GM18498 (cell line): Measurements from ENCODE around the gene POR.

Experiments
- ATAC-seq: cut with Tn5 transposase; IDR thresholded peaks from one replicate; pipeline ENCODE4 v1.9.1; 2021; ENCODE audit warnings: mild to moderate bottlenecking, moderate library complexity; ENCODE audit not compliant: unreplicated experiment

Gene POR

DNA sequence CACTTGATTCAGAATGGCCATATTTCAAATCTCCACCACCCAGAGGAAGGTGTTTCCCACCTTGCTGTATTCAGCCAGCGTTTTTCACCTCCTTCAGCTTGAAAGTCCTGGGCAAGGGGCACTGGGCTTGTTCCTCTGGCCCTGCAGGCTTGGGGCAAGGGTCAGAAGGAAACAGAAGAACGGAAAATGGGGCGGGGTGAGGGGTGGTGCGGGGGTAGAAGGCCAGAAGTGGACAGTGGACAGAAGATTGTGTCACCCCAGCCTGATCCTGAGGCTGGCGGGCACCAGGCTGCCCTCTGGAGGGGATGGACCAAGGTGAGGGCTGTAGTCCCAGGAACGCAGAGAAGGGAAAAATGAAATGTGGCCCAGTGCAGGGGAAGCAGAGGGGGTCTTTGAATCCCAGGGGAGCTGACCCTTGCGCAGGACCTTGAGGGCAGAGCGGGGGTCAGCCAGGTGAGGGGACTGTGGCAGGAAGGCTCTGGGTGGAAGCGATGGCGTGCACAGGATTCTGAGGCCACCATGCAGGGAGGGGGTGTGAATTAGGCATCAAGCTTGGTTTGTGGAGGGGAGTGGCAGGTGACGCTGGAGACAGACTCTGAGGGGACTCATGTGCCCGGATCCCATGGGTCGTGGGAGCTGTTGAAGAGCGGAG, 56.5 kb downstream of the POR start:
- ATAC-seq, result no peak

DNA sequence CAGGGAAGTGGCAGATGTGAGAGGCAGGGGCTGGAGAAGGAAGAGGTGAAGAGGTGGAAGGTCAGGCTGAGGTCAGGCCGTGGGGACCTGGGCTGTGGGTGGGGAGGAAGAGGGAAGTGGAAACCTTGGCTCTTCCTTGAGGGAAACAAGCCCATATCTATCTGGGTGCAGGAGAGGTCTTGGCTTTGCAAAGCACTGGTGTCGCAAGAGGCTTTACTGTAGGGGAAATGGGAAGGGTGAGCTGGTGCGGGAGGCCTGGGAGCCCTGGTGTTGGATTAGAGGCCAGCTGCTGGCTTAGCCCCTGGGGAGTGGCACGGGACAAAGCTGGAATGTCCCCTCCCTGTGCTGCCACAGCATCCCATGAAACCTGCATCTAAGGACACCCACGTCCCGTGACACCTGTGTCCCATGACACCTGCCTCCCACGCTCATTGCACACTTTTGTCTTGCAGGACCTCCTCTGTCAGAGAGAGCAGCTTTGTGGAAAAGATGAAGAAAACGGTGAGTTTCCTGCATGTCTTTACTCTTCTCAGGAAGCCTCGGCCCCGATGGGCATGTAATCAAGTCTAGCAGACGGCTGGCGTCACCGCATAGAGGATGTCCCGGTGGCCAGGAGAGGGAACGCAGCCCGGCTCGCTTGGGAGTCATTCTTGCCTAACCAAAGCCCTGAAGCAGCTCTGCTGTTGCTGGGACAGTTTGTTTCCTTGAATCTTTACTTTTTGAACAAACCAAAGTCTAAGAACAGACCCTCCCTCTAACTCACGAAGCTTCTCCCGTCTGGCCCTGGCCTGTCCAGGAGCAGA, 57.2 kb downstream of the POR start:
- ATAC-seq, result no peak

DNA sequence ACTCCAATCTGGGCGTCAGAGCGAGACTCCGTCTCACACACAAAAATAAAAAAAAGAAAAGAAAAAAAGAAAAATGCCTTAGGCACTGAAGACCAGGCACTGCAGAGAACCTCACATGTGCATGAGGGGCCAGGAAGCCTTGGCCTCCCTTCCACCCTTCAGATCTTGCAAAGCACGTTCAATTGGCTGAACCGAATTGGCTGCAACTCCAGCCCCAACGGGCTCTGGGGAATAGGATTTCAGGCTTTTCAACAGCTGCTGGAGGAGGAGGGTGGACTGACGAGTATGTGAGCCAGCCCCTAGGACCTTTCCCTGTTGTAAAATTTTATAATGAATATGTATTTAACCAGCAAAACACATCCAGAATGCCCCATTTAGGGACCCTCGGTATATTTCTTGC, 62.8 kb downstream of the POR start:
- no peak for ATAC-seq

DNA sequence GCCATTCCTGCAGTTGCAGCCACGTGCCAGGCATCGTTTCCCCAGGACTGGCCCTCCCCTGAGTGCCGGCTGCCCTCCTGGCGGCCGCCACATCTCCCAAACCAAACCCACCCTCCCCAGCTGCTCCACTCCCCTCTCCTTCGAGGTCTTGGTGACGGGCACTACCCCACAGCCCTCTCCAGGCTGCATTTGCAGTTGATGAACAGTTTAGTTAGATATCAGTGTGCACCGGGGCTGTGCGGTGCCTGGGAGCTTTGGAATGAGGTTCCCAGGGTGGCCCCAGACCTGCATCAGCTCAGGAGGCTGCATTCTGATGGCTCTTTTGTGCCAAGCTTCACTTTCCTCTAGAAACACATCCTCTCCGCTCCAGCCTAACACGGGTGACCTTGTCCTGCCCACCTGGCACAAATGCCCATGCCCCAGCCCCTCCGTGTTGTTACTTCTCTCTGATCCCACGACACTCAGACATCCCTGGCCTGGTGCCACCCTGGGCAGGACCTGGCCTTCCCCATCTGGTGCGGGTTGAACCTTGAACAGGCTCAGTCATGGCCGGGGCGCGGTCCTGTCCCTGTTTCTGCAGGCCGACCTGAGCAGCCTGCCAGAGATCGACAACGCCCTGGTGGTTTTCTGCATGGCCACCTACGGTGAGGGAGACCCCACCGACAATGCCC, 64.9 kb downstream of the POR start:
- ATAC-seq, result no peak

DNA sequence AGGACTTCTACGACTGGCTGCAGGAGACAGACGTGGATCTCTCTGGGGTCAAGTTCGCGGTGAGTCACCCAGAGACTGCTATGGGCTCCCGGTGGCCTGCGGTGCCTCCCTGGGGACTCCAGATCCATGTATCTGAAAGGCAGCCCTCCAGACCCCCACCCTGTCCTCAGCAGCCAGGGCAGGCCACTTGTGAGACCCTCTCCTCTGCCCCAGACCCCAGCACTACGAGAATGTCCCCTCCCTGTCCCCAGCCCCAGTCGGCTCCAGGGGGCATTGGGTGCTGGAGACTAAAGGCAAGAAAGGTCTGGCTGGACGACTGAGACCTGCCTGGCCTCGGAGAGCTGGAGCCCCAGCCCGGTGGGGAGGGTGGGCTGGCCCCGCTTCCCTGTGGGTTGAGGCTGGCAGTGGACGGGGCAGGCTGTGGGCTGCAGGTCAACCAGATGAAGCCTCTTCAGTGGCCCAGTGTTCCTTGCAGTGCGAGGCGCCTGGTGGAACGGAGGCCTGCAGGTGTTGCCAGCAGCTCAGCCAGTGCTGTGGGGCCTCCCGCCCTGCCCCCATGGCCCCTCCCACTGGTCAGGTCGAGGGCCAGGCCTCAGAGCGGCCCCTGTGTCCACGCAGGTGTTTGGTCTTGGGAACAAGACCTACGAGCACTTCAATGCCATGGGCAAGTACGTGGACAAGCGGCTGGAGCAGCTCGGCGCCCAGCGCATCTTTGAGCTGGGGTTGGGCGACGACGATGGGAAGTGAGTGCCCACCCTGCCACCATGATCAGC, 65.7 kb downstream of the POR start:
- no peak for ATAC-seq

DNA sequence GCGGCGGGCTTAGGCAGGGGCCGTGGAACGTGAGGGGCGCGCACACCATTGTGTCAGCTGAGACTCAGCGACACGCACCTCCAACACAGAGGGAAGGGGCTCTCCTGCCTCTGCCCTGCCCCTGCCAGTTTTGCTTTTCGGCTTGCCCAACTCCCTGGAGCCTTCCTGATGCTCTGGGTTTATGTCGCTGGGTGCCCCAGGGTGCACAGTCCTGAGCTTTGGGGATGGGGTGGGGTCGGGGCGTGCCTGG, 66.2 kb downstream of the POR start:
- no peak for ATAC-seq

DNA sequence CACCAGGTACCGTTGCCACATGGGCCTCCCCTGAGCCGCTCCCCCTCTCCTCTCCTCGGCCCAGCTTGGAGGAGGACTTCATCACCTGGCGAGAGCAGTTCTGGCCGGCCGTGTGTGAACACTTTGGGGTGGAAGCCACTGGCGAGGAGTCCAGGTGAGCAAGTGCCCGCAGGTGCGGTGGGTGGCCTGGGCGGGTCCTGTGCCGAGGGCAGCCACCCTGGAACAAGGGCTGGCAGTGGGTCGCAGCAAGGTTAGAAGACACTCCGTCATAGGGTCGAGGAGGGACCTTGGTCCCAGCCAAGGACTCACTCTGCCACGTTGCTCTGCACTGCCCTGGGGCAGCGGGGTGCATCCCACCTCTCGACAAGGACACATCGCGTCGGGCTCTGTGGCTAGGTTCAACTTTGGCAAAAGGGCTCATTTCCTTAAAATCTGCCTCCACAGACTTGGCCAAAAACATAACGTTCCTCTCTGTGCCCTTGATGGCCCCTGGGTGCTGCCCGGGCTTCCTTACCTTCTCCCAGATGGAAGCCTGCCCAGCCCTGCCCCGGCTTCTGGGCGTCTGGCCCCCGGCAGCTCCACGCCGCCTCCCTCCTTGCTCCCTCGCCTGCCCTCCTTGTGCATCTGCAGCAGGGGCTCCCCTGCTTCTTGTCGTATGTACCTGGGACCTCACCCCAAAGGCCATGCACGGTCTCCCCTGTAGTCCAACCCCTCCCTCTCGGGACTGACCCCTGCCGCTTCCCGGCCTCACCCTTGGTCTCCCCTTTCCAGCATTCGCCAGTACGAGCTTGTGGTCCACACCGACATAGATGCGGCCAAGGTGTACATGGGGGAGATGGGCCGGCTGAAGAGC, 66.7 kb downstream of the POR start:
- no peak for ATAC-seq

DNA sequence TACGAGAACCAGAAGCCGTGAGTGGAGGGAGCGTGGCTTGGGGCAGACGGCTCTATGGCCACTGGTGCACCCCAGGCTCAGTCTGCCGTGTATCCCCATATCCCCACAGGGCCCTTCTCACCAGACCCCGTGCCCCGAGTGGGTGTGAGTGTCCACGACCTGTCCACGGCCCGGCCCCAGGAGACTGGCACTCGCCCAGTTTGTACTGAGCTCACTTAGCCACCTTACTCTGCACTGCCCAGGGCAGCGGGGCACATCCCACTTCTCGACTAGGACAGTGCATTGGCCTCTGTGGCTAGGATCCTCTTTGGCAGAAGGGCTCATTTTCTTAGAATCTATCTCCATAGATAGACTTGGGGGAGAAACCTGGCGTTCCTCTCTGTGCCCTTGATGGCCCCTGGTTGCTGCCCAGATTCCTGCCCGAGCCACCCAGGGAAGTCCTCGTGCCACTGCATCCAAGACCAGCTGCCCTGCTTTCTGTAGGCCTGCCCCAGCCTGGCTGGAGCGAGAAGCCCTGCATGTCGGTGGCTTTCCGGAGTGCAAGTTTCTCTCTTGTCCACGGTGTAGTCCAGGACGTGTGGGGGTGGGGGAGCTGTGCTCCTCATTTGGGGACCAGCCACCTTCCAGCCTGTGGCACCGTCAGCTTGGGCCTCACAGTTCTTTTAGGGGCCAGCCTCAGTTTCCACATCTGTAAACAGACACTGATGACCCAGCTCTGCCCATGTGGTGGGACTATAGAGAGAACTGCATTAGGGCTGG, 67.5 kb downstream of the POR start:
- ATAC-seq, result no peak

DNA sequence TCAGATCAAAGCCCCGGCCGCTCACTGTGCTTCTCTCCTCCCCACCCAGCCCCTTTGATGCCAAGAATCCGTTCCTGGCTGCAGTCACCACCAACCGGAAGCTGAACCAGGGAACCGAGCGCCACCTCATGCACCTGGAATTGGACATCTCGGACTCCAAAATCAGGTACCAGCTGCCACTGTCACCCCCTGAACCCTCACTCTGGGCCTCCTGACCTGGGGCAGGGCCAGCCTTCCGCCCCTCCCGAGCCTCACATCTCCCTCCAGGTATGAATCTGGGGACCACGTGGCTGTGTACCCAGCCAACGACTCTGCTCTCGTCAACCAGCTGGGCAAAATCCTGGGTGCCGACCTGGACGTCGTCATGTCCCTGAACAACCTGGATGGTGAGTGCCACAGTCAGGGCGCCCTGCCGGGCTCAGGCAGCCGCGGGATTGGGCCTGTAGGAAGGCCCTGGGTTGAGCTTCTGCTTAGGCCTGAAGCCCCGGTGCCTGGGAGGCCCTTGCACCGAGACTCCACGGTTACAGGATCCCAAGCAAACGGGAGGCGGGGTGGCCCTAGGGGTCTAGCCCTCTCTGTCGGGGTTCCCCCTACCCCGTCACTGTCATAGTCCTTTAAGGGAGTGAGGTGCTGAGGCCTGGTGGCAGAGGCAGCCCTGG, 68.6 kb downstream of the POR start:
- no peak for ATAC-seq

DNA sequence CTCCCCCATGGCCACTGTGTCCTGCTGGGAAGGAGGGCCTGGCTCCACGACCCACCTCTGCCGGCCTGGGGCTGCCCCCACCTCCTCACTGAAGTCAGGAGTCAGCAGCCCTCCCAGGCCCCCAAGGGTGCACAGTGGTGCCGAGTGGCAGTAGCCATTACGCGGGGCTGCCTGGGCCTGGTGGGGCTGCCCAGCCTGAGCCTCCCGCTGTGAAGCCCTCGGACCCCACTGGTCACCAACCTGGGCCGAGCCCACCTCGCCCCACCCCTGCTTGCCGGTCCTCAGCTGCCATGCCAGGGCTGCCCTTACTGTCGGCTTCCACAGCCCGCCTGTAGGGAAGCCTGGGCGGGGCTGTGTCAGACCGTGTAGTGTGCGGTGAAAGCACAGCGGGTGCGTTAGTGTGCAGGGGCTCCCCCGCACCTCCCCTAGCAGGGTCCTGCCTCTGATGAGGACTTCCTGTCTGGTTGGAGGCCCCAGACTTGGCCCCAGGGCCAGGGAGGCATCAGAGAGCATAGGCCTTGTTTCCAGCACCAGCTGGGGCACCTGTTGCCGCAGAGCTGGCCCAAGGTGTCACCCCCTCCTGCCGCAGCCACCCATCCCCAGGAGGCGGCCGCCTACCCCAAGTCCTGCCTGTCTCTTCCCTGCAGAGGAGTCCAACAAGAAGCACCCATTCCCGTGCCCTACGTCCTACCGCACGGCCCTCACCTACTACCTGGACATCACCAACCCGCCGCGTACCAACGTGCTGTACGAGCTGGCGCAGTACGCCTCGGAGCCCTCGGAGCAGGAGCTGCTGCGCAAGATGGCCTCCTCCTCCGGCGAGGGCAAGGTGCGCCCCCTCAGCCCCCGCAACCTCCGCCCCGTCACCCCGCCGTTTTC, 69.4 kb downstream of the POR start:
- no peak for ATAC-seq

DNA sequence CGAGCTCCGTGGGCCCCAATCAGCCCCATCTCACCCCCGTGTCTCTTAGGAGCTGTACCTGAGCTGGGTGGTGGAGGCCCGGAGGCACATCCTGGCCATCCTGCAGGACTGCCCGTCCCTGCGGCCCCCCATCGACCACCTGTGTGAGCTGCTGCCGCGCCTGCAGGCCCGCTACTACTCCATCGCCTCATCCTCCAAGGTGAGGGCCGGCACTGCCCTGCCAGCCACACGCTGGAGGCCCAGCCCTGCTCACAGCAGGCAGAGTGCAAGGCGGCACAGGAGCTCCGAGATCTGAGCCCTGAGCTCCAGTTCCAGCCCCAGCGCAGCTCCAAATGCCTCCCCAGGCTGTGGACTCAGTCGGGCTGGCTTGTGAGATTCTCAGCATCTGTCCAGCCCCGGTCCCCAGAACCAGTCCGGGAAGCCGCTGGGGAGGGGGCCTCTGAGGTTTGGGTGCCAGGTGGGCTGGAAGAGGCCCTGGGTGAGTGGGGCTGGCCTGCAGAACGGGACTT, 70.1 kb downstream of the POR start:
- no peak for ATAC-seq

DNA sequence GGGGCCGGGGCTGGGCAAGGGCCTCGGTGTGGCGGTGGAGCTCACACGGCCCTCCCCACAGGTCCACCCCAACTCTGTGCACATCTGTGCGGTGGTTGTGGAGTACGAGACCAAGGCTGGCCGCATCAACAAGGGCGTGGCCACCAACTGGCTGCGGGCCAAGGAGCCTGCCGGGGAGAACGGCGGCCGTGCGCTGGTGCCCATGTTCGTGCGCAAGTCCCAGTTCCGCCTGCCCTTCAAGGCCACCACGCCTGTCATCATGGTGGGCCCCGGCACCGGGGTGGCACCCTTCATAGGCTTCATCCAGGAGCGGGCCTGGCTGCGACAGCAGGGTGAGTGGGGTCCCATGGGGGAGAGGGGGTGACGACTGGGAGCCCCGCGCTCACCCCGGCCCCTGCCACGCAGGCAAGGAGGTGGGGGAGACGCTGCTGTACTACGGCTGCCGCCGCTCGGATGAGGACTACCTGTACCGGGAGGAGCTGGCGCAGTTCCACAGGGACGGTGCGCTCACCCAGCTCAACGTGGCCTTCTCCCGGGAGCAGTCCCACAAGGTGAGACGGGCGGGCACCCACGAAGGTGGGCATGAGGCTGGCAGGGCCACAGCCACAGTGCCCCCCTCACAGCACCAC, 70.7 kb downstream of the POR start:
- no peak for ATAC-seq

DNA sequence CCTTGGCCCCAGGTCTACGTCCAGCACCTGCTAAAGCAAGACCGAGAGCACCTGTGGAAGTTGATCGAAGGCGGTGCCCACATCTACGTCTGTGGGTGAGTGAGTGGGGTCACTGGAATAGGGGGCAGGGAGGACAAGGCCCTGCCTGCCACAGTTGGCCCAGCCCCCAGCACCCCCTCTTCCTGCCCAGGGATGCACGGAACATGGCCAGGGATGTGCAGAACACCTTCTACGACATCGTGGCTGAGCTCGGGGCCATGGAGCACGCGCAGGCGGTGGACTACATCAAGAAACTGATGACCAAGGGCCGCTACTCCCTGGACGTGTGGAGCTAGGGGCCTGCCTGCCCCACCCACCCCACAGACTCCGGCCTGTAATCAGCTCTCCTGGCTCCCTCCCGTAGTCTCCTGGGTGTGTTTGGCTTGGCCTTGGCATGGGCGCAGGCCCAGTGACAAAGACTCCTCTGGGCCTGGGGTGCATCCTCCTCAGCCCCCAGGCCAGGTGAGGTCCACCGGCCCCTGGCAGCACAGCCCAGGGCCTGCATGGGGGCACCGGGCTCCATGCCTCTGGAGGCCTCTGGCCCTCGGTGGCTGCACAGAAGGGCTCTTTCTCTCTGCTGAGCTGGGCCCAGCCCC, 71.3 kb downstream of the POR start:
- ATAC-seq, result no peak

DNA sequence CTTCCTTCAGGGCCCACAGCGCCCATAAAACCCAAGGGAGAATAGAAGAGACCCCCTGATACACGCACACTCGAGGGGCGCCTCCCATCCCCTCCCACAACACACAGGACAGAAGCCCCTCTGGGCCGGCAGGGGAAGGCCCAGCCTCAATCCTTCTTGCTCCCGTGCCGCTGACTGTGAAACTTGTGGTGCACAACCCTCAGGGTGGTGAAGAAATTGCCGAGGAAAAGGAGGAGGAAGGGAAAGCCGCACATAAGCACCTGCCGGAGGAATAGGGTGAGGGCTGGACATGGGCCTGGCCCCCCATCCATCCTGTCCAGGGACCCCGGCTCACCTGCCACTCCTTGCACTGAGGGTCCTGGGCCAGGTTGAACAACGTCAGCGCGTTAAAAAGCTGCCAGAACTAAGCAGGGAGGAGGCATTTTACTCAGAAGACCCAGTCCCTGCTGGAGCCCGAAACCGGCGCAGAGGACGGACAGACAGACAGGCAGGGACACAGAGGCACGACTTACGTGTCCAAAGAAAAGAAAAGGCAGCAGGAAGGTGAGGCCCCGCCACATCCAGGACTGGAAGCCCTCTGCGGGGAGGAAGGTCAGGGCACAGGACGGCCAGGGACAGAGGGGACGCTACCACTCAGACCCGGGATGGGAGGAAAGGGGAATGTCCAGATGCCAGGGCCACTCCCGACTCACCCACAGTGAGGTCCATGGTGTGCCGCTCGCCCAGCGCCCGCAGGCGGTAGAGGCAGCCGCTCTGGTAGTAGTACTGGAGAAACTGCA, 72.3 kb downstream of the POR start:
- ATAC-seq, result no peak

DNA sequence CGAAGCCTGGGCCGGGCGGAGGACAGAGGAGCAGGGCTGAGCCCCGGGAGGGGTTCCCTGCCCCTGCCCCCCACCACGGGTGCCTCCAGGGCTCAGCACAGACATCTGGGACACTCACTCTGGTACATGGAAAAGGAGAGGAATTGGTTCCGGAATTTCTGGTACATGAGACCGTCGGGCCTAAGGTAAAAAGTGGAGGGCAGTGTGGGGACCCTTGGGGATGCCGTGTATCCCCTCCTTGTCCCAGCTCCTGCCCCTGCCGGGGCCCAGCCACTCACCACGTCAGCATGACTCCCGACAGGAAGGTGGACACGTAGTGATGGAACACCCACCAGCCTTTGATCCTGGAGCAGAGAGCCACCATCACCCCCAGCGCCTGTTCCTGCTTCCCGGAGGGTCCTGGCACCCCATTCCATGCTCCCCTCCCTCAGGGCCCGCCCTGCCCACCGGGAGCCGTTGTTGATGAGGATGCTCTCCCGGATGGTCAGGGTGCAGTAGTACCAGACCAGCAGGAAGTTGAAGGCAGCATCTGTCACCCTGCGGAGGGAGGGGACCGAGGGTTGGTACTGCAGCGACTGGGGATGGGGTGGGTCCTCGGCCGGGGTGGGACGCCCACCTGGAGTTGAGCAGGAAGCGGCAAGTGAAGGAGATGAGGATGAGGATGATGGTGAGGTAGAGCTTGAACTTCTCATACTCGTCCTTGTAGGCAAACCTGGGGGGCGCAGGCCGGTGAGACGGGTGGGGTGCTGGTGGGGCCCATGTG, 73.0 kb downstream of the POR start:
- ATAC-seq, result no peak
